ENCODE measurements around the gene PDZRN3. TPM values are rescaled to one million over a fixed set of nuclear protein-coding genes. Genes with fewer than 3 reads are reported as not detected.

Gene PDZRN3
- total and polyA plus RNA-seq, 8 donors: 20.0 to 88.6 (median 62.3) TPM

DNA sequence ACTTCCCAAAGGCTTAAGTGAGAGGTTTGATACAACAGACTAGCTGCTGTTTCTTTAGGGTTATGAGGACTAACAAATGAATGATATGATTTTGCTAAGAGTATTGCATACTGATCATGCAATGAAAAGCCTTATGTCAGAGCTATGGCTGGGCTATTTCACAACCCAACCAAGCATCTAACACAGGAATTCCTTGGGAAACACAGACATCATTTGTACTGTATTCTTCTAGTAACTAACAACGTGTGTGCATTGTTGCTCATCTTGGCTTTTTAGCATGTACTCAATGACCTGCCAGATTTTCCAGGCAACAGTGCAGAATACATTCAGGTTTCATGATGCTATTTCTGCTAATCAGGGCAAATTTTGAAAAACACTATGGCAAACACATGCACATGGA is 19.3 kb downstream of the PDZRN3 start:
- no peaks in the 10 kb centered on the region for H3K9me3 ChIP-seq
- H3K36me3 ChIP-seq: no peaks in the 10 kb centered on the region
- peak; percentile 41 for ATAC-seq
- no peak for TF ChIP-seq CTCF (IDR thresholded peaks at IDR 0.05)
- no peak for DNase-seq
- H3K27ac ChIP-seq: no peak overlapping the region
- H3K4me1 ChIP-seq: peaks cover 0 to 18% of the 10 kb centered on the region in 2 donors
- no peak overlapping the region for H3K4me3 ChIP-seq
- intact Hi-C loops (cut with DNase I): no loop called here
- no peaks in the 10 kb centered on the region for H3K27me3 ChIP-seq

- Histone ChIP-seq H3K27me3 (no peaks in the 10 kb centered on the region), H3K27ac (no peak overlapping the region), H3K4me1 (peaks cover 0 to 18% of the 10 kb centered on the region in 2 donors), H3K9me3 (no peaks in the 10 kb centered on the region), H3K4me3 (no peak overlapping the region), H3K36me3 (no peaks in the 10 kb centered on the region)
- TF ChIP-seq CTCF (IDR thresholded peaks at IDR 0.05): no peak
- DNase-seq: no peak
- intact Hi-C loops (cut with DNase I): no loop called here
- peak; percentile 28 for ATAC-seq
Observed at GRCh38 chr3:73604451-73604850, 20.3 kb downstream of the PDZRN3 start.

DNA sequence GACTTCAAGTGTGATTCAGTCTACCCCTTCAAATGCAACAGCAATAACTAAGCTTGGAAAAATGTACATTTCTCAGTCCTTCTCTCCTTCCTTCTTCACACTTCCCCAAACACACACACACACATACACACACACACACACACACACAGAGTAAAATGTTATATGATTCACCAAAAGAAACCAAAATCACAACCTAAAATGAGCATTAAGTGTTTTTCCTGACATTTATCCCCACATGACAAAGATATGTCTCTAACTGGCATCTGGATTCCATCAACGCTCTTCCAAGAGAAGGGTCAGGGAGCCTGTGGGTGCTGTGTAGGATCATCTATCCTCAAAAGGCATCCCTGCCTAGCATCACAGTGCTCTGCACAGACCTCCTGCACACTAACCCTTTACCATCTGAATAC is 21.0 kb downstream of the PDZRN3 start:
- TF ChIP-seq CTCF (IDR thresholded peaks at IDR 0.05): no peak
- intact Hi-C loops (cut with DNase I): no loop called here
- no peak overlapping the region for H3K27ac ChIP-seq
- no peak overlapping the region for H3K4me3 ChIP-seq
- peaks cover 0 to 18% of the 10 kb centered on the region in 2 donors for H3K4me1 ChIP-seq
- DNase-seq (no peak), ATAC-seq (no peak)
- no peaks in the 10 kb centered on the region for H3K36me3 ChIP-seq
- H3K9me3 ChIP-seq: no peaks in the 10 kb centered on the region
- H3K27me3 ChIP-seq: no peaks in the 10 kb centered on the region

DNA sequence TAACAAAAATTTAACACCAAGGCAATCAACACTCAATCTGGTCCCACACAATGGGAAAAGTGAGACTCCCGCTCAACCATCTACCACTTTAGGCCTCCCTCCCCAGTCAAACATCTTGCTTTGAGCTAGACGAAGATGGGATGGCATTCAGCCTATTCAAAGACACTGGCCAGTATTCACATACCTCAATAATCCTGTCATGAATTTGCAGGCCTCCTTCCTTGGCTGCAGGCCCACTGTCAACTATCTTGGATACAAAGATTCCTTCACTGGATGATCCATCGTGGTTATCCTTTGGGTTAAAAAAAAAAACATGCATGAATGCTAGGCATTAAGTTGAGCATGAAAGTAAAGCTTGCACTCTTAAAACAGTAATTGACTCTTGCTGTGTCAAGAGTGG is 22.6 kb downstream of the PDZRN3 start:
- Histone ChIP-seq H3K27ac (no peak overlapping the region), H3K36me3 (no peaks in the 10 kb centered on the region)
- intact Hi-C loops (cut with DNase I): no loop called here

GRCh38 chr3:73601481-73601880 is 23.3 kb downstream of the PDZRN3 start:
- ATAC-seq: no peak

More for the DNA sequence above, 22.6 kb downstream of the PDZRN3 start:
- TF ChIP-seq CTCF (IDR thresholded peaks at IDR 0.05): no peak
- Histone ChIP-seq H3K27me3 (no peaks in the 10 kb centered on the region), H3K4me3 (no peak overlapping the region), H3K4me1 (peaks cover 0 to 18% of the 10 kb centered on the region in 2 donors), H3K9me3 (no peaks in the 10 kb centered on the region)
- no peak for DNase-seq
- ATAC-seq: no peak

More at GRCh38 chr3:73601481-73601880, 23.3 kb downstream of the PDZRN3 start:
- Histone ChIP-seq H3K27ac (no peak overlapping the region), H3K27me3 (no peaks in the 10 kb centered on the region), H3K9me3 (no peaks in the 10 kb centered on the region), H3K4me3 (no peak overlapping the region), H3K4me1 (peaks cover 0 to 18% of the 10 kb centered on the region in 2 donors), H3K36me3 (no peaks in the 10 kb centered on the region)
- intact Hi-C loops (cut with DNase I): no loop called here
- TF ChIP-seq CTCF (IDR thresholded peaks at IDR 0.05): no peak
- no peak for DNase-seq

Data from left lung (tissue), 10 donors.